ENCODE results near the gene FOXP2.
"Not testable (repeated sequence)": the region's sequence is repeated elsewhere in the genome, so short reads cannot be mapped to it uniquely, and the experiment has no call there.

FOXP2 gene

DNA sequence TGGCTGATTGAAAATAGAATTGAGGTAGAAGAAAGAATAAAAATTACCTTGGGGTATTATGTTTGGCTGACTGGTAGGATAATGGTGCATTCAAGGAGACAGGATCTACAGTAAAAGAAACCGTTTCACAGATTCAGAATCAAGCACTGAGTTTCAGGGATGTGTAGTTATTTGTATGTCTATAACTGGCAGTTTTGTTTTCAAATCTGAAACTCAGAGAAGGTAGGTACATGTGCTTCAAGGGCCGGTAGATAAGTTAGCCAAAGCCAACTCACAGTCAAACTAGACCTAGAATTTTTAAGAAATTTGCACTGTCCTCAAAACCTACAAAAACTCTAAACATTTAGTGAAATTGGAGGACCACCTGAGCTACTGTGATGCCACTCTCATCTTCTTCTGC, 191.5 kb downstream of the FOXP2 start:
- no peak for DNase-seq

DNA sequence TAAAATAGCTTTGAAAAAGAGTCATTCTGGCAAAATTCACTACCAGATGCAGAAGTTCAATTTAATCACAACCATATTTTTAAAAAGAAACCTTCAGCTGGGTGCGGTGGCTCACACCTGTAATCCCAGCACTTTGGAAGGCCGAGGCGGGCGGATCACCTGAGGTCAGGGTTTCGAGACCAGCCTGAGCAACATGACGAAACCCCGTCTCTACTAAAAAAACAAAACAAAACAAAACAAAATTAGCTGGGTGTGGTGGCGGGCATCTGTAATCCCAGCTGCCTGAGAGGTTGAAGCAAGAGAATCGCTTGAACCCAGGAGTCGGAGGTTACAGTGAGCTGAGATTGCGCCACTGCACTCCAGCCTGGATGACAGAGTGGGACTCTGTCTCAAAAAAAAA, 194.2 kb downstream of the FOXP2 start:
- DNase-seq: not testable (repeated sequence)

DNA sequence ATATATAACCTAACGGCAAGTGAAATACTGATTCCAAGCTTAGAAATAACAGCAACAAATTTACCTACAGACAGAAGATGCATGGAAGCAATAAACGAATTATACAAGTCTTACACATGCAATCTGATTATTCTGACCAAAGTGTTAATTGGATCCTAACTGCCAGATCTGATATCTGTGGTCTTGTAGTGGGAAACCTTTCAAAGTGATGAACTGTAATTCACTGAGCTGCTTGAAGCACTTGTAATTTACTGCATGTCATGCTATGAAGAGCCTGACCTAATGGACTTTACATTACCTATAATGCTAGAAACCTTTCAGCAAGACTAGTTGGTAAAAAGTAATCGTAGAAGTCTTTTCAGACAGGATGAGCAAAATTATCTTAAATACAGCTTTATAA, 205.6 kb downstream of the FOXP2 start:
- DNase-seq: no peak

DNA sequence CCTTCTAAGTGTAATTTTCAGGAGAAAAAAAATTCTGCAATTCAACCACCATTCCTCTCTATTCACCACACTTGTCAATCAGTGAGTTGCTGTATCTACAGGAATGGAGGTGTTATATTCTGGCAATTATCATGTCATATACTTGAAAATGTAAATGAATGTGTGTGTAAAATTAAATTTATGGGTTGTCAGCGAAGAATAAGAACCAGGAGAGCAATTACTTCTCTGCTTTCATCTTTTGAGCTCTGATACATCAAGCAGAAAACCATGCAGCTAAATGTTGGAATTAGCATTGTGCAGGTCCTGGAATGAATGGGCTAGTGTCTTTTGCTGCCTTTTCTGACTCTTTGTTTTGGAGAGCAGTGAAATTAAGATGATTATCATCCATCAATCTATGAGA, 207.6 kb downstream of the FOXP2 start:
- no peak for DNase-seq

DNA sequence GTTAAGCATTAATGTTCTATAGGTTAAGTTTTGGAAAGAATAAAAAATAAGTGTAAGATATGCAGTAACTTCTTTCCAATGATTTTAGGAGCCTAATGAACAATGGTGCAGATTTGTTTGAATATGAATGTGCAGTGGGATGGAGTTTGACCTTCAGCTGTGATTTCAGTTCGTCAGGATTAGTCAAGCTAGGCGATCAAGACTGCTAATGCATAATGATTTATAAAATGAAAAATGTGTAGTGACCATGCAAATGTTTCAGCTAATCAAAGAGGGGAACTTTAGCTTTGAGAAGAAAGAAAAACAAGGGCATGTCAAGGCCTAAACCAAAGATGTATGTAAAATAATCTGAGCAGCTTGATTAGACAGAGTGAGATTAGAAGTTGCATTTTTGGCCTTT, 208.5 kb downstream of the FOXP2 start:
- no peak for DNase-seq

DNA sequence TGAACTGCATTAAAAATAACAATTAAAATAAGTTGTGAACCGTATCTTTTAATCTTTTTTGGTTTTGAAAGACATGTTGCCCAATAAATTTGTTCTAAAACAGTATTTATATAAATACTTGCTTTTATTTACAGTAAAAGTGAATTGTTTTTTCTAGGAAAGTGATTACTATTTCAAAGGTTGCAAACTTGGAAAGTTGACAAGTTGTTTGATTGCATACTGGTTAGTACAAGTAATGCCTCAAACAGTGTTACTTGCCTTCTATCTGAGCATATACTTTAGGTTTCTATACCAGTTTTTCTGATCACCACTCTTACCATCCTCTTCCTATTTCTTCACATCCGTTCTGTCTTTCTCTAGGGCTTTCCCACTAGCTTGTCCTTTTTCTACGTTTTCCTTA, 212.6 kb downstream of the FOXP2 start:
- no peak for DNase-seq

DNA sequence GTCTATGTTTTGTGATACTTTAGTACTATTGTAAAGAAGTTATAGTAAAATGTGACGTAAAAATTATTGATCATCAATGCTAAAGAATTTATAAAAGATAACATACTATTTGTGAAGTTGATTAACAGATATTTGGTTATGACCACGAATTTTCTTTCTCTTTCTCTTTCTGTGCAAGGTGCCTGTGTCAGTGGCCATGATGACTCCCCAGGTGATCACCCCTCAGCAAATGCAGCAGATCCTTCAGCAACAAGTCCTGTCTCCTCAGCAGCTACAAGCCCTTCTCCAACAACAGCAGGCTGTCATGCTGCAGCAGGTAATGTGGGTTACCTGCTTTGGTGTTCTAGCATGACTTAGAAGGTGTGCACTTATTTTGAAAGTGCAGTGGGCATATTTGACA, 213.7 kb downstream of the FOXP2 start:
- no peak for DNase-seq

DNA sequence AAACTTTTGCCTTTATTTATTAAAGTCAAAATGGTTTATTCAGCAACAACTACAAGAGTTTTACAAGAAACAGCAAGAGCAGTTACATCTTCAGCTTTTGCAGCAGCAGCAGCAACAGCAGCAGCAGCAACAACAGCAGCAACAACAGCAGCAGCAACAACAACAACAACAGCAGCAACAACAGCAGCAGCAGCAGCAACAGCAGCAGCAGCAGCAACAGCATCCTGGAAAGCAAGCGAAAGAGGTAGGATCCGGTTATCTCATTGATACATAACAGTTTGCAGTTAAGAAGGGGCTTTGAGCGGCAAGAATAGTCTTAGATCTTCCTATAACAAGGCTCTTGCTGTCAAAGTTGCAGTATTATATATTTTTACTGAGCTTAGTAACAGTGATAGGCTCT, 215.1 kb downstream of the FOXP2 start:
- no peak for DNase-seq

DNA sequence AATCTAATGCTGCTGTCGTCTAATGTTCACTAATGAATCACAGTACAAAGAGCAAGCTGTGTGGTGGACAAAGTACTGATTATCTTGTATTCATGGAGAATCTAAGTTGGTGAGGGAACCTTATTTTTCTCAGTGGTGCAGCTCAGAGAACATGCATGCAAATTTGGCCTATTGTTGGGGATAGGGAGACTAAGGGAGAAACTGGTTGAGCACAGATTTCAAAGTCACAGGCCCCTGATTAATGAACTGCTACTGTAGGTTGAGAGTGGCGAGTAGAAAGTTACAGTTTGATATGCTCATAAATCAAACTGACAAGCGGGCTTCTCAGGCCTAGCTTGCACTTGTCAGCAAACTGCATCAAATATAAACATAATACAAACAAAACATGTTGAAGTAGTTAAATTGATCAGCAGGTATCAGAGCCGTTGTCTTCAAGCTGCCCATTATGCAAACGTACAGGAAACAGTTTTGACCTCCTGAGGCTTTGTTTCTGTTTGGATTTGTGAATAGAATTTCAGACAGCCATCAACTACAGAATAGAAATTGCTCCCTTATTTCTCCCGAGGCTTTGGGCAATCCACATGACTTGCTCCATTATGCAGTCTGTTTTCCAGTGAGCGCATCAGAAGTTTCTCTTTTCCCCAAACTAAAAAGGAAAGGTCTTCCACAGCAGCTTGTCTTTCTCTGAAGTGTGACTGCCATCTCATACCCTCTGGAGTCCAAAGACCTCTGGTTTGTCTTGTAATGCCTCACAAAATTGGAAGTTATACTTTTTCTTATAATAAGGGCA, 215.8 kb downstream of the FOXP2 start:
- DNase-seq: no peak

DNA sequence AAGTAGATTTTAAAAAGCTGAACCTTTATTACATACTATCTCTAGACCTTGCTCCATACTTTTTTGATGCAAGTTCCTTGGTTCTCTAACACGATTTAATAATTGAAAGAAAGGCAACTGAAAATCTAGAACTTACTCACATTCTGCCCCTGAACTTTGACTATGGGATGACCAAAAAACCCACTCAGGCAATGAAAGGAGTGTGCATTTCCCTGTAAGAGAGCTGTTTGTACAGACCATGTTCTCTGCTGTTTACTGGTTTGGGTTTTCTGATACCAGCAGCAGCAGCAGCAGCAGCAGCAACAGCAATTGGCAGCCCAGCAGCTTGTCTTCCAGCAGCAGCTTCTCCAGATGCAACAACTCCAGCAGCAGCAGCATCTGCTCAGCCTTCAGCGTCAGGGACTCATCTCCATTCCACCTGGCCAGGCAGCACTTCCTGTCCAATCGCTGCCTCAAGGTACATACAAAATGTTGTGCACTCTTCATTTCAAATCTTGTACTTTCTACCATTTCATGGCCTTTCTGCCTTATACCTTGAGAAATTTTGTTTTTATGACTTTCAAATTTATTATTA, 216.7 kb downstream of the FOXP2 start:
- no peak for DNase-seq

DNA sequence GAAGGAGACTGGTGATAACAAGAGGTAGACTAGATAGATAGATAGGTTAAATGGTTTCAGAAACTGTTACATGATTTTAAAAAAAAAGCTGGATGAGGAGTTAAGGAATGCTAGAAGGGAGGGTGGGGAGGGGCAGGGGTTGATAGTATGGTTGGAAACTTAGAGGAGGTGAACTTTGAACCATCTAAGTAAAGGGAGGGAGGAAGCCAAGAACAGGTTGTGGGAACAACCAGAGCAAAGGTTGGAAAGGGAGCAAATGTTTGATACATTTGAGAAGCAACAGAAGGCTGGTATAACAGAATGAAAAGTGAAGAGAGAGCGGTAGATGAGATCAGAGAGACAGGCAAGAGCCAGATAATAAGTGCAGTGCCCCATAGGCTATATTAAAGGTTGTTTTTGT, 224.8 kb downstream of the FOXP2 start:
- DNase-seq: no peak

DNA sequence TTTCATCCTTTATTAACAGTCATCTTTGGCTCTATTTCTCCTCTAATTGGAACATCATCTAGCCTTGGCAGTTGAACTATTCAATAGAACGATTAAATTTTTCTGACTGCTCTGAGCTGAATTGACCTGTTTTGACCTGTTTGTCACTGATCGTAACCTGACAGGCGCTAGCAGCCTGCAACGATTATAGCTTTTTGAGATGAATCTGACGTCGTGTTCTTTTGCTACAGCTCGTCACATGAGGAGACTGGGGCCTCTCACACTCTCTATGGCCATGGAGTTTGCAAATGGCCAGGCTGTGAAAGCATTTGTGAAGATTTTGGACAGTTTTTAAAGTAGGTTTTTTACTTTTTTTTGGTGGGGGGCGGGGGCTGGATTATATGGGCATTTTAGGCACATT, 229.8 kb downstream of the FOXP2 start:
- no peak for DNase-seq

DNA sequence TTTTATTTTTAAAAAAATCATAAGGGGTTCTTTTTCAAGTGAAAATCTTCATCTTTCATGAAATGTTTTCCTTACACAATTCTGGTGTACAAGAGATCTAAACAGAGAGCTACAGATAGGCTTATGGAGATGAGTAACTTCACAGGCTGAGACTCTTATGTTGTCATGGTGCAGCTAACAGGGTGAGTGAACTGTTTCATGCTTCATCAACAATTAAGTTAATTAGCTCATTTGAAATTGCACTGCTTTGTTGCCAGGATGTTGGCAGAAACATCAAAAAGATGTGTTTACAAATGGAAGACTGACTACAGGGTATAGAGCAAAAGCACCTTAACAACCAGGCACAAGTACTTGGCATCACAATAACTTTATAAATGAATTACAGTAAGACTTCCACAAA, 230.8 kb downstream of the FOXP2 start:
- DNase-seq: no peak

DNA sequence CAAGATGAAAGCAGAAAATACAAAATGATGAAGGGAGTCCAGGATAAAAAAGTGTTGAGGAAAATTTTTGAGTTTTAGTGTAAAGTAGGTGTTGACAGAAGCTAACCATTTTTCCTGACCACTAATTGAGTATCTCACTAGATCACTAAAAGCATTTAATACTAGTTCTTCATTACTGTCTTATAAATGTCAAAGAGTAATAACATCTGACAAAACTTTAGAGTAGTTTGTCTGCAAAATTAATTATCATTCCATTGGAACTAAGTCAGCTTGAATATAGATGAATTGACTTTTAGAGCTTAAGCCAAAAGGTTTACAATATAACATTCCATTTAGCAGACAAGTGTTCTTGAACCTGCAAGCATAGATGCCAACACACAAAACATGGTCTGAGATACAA, 232.9 kb downstream of the FOXP2 start:
- no peak for DNase-seq

DNA sequence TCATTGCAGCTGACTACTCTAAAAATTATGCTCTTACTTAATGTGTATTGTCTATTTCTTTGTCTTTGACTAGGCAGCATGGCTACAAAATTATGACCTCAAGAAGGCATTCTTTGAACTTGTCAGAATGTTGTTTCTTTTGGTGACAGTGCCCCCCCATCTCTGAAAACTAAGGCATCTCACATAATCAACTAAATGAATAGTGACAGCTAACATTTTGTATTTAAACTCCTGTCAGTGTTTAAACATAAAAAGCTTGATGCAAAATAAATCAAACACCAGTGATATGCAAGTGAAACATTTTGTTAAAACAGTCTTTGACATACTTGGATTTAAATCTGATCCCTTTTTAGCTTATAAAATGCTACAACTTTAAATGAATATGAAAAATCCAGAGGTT, 233.5 kb downstream of the FOXP2 start:
- DNase-seq: no peak

DNA sequence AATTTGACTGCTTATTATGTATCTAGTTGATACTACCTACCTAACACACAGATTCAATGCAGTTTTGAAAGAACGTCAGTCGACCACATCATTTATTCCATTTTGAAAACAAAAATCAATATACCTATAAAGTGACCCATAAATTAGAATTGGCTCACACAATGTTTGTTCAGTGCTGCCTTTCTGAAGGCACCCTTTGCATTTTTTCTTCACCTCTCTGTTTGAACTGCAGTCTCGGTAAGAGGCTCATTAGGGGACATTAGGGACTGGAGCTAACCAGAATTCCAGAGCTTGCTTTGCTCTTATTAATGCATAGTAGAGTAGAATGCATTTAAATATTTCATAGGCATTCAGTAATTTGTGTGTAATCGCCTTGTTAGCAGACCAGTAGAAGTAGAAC, 234.1 kb downstream of the FOXP2 start:
- DNase-seq: no peak

DNA sequence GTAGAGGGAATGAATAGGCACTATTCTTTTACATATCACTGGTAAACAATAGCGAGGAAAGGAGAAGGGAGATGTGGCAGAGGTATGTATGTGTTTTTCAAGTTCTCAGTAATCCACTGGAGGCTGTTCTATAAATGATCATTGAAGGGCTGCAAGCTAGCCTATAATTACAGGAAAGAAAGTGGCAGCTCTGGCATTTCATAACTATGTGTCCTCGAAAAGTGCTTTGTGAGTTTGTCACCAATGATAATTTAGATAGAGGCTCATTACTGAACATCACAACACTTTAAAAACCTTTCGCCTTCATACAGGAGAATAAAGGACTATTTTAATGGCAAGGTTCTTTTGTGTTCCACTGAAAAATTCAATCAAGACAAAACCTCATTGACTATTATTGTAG, 235.1 kb downstream of the FOXP2 start:
- no peak for DNase-seq

DNA sequence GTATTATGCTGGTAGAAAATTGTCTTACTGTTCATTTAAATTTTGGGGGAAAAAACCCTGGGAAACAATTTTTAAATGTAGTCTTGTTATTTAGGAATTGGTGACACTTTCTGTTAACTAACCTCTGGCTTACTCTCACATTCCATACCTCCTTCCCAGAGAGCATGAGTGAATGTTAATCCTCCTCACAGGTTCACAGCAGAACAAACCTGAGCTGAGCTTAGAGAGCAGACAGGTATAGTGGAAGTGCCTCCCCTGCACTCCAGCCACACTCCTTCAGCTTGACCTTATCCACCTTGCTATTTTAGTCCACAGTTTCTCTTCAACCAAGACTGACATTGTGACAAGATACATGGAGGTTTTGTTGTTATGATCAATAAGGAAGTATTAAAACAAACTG, 235.9 kb downstream of the FOXP2 start:
- DNase-seq: no peak

DNA sequence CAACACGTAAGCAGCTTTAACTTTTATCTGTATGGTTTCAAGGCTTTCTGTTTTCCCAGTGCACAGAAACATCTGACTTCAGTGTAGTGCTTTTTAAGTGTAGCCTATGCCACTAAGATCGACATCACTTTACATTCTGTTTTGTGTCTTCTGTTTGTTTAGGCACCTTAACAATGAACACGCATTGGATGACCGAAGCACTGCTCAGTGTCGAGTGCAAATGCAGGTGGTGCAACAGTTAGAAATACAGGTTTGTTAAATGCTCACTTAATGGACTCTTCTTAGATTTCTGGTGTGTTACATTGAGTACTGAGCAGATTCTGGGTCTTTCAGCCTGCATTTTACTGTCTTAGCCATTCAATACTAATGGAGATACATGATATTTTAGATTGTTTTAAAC, 237.4 kb downstream of the FOXP2 start:
- no peak for DNase-seq

DNA sequence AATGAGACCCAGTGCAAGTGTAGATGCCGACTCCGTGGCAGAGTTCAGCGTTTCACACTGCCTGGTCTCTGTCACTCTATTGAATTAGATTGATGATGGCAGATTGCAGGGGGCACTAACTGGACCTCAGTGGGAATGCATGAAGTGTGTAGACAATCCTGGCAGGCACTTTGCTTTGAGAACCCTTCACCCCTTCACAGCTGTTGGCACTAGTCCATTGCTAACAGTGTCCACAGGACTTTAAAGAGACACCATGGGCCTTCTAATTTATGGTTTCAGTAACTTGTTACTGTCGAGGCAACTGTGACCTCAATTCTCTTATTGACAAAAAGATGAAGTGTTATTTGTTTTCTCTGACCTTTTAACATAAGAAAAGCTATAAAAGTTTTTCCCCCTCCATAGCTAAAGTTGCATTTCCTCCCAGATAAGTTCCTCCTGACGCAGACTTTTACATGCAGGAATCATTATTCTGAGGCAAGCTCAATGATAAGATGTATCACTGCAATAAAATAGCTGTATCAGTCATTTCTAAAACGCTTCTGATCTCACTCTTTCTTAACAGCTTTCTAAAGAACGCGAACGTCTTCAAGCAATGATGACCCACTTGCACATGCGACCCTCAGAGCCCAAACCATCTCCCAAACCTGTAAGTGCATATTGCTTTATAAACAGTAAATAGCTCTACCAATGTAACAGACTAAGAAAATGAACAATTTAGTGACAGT, 238.9 kb downstream of the FOXP2 start:
- DNase-seq: no peak

DNA sequence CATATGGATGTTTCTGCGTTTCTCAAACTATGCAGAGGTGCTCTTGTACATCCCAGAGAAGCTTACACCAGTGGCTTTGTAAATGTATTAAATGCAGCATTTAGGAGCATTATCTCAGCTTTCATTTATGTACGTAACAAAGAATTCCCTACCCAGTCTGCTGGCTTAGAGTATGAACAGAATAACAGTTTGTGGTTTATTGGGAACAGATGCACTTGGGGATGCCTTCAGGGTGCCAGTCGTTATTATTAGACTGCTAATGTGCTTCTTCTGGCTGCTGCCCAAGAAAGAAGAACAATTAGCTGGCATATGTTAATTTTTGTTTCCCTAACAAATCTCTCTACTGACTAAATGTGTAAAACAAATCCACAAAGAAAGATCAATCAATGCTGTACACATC, 241.9 kb downstream of the FOXP2 start:
- DNase-seq: no peak

DNA sequence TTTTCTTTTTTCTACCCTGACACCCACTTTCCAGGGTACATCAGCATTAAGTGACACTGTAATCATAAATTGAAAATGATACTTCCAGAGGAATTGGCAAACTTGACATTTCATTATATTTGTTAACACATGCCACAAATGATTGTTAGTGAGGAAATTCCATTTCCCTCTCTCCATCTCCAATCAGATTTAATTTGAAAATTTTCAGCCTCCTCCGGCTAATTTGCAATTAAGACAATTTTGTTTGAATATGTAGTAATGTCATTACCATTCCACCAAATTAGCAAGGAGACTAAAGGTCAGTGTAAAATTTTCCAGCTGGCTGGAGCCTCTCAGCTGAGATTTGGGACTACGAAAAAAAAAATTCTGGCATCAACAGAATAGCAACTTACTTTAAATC, 242.7 kb downstream of the FOXP2 start:
- DNase-seq: no peak

DNA sequence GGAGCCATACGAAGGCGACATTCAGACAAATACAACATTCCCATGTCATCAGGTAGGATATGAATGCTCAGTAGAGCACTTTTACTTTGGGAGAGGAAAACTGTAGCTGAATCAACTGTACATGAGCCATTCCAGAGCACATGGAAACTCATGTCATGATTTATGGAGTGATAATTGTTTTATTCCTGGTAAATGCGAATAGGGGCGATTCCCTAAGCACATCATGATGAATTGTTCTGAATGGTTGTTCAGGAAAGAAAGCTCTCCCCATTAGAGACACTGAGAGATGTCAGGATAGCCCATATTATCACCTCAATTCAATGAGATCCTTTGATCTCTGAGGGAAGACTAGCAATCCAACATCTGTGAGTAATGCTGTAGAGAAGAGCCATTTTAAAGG, 243.6 kb downstream of the FOXP2 start:
- DNase-seq: no peak

DNA sequence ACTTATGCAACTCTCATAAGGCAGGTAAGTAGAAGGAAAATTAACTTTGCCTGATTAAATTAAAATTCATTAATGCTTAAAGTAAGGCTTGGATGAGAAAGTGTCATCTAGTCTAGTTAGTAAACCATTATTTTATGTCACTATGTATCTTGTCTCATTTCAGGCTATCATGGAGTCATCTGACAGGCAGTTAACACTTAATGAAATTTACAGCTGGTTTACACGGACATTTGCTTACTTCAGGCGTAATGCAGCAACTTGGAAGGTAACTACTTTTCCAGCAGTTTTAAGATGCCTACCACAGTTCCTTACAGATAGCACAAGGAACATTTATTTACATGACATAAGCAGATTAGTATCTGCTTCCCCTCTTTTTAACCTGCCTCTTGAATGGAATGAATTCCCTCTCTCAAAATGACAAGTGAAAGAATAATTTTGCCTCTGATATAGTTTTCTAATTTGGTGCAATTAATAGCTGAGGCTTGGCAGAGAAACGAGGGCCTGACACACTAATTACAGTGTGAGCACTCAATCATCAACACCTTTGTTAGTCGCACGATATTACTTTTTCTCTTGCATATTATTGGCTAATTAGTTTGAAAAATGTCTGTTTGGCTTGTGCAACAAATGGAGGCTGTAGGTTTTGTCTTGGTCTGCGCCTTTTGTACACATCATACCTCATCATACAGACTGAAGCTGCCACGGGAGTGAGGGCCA, 245.0 kb downstream of the FOXP2 start:
- DNase-seq: no peak
